Fibroblast of lung (primary cell): ENCODE data around the gene TBX21.
A peak's percentile ranks its signal among the peaks of the same experiment; 100 is the strongest.

Experiments used
- CTCF ChIP-seq, 2 donors: IDR thresholded peaks in 1 of 2; conservative IDR thresholded peaks in 1 of 2; 1 replicate in 1 of 2; 2 replicates in 1 of 2; pipeline ENCODE4 v1.5.1; 2011 to 2012; ENCODE audit warnings: low read length in 2 of 2, control low read depth in 1 of 2, inconsistent platforms in 1 of 2, low read depth in 1 of 2, mild to moderate bottlenecking in 1 of 2
- EZH2 ChIP-seq: IDR thresholded peaks from 2 replicates; pipeline ENCODE4 v1.5.1; 2012; ENCODE audit warnings: low read length, control low read depth, mild to moderate bottlenecking; ENCODE audit errors: missing control alignments

GRCh38 chr17:47698749-47699535 is 34.1 kb upstream of the TBX21 start:
- TF ChIP-seq CTCF (conservative IDR thresholded peaks at IDR 0.05 in 1 of 2, IDR thresholded peaks at IDR 0.05 in 1 of 2; ENCODE audit: low read depth in 1 of 2, low read length in 2 of 2) (peak; percentile 69 to 87), EZH2 (no peak)
